ENCODE measurements around the gene ASIC1. TPM values are rescaled to one million over a fixed set of nuclear protein-coding genes. Genes with fewer than 3 reads are reported as not detected.

The ASIC1 gene
- polyA plus RNA-seq, 3 donors: not detected

GRCh38 chr12:50066402-50066801 is 9.0 kb downstream of the ASIC1 start:
- peaks cover 21 to 38% (median 29%) of the 10 kb centered on the region in 3 donors for H3K27me3 Mint-ChIP-seq (ENCODE audit: low read depth in 3 of 3)
- Histone ChIP-seq H3K36me3 (replicated peaks in 1 of 2; ENCODE audit: control insufficient read depth in 1 of 2, insufficient read depth in 2 of 2, low read length in 2 of 2) (no peaks in the 10 kb centered on the region), H3K4me3 (replicated peaks in 1 of 3; ENCODE audit: low read depth in 2 of 3, low read length in 3 of 3) (no peak overlapping the region), H3K9ac (ENCODE audit: insufficient read depth, low read length, poor library complexity, severe bottlenecking) (no peak overlapping the region), H3K4me1 (ENCODE audit: control insufficient read depth in 1 of 2, insufficient read depth in 2 of 2, low read length in 2 of 2) (peaks cover 0 to 15% of the 10 kb centered on the region in 2 donors), H3K27me3 (ENCODE audit: control insufficient read depth in 2 of 2, insufficient read depth in 2 of 2, low read length in 2 of 2) (peaks cover 0 to 17% of the 10 kb centered on the region in 2 donors), H3K79me2 (ENCODE audit: insufficient read depth, low read length) (no peaks in the 10 kb centered on the region), H2AFZ (ENCODE audit: insufficient read depth, low read depth, low read length, poor library complexity, severe bottlenecking) (no peak overlapping the region), H3K27ac (ENCODE audit: low read depth in 1 of 2, low read length in 2 of 2) (no peak overlapping the region), H4K20me1 (ENCODE audit: insufficient read depth, low read length) (no peaks in the 10 kb centered on the region), H3K9me3 (replicated peaks in 1 of 2; ENCODE audit: control insufficient read depth in 1 of 2, insufficient read depth in 1 of 2, low read length in 2 of 2) (no peaks in the 10 kb centered on the region), H3K4me2 (replicated peaks; ENCODE audit: extremely low read depth, low read length, poor library complexity, severe bottlenecking) (no peak overlapping the region)
- peaks cover 0 to under 1% (median 0%) of the 10 kb centered on the region in 7 donors for H3K9me3 Mint-ChIP-seq
- TF ChIP-seq CTCF (IDR thresholded peaks at IDR 0.05): no peak
- H3K27ac Mint-ChIP-seq: no peak overlapping the region
- peak; percentile 36 to 71 (median 41) for DNase-seq
- intact Hi-C loops (cut with micrococcal nuclease): no loop called here
- H3K36me3 Mint-ChIP-seq: no peaks in the 10 kb centered on the region
- WGBS (ENCODE audit: insufficient coverage): 72% methylated on average over 4 of the region's 5 CpGs
- H3K4me3 Mint-ChIP-seq: no peak overlapping the region
- H3K4me1 Mint-ChIP-seq: peaks cover 11% of the 10 kb centered on the region

- H3K79me2 ChIP-seq (ENCODE audit: insufficient read depth, low read length): no peaks in the 10 kb centered on the region
- H3K4me3 Mint-ChIP-seq: no peak overlapping the region
- H3K27me3 ChIP-seq (ENCODE audit: control insufficient read depth in 2 of 2, insufficient read depth in 2 of 2, low read length in 2 of 2): peaks cover 0 to 8% of the 10 kb centered on the region in 2 donors
- peaks cover 10% of the 10 kb centered on the region for H3K4me1 Mint-ChIP-seq
- intact Hi-C loops (cut with micrococcal nuclease): no loop called here
- no peak overlapping the region for H2AFZ ChIP-seq (ENCODE audit: insufficient read depth, low read depth, low read length, poor library complexity, severe bottlenecking)
- H4K20me1 ChIP-seq (ENCODE audit: insufficient read depth, low read length): no peaks in the 10 kb centered on the region
- no peak overlapping the region for H3K9ac ChIP-seq (ENCODE audit: insufficient read depth, low read length, poor library complexity, severe bottlenecking)
- TF ChIP-seq CTCF (IDR thresholded peaks at IDR 0.05): no peak
- H3K27me3 Mint-ChIP-seq (ENCODE audit: low read depth in 3 of 3): peaks cover 12 to 26% (median 14%) of the 10 kb centered on the region in 3 donors
- H3K36me3 ChIP-seq (replicated peaks in 1 of 2; ENCODE audit: control insufficient read depth in 1 of 2, insufficient read depth in 2 of 2, low read length in 2 of 2): no peaks in the 10 kb centered on the region
- peak overlapping the region in 1 of 7 donors; percentile 36 for H3K27ac Mint-ChIP-seq
- H3K4me3 ChIP-seq (replicated peaks in 1 of 3; ENCODE audit: low read depth in 2 of 3, low read length in 3 of 3): no peak overlapping the region
- no peaks in the 10 kb centered on the region for H3K9me3 ChIP-seq (replicated peaks in 1 of 2; ENCODE audit: control insufficient read depth in 1 of 2, insufficient read depth in 1 of 2, low read length in 2 of 2)
- H3K4me2 ChIP-seq (replicated peaks; ENCODE audit: extremely low read depth, low read length, poor library complexity, severe bottlenecking): no peak overlapping the region
- peaks cover 0 to 2% (median 0%) of the 10 kb centered on the region in 7 donors for H3K9me3 Mint-ChIP-seq
- no CpG with 5 or more reads among the region's 5 CpGs for WGBS (ENCODE audit: insufficient coverage)
- DNase-seq: no peak
- H3K36me3 Mint-ChIP-seq: no peaks in the 10 kb centered on the region
- H3K4me1 ChIP-seq (ENCODE audit: control insufficient read depth in 1 of 2, insufficient read depth in 2 of 2, low read length in 2 of 2): peaks cover 0 to 15% of the 10 kb centered on the region in 2 donors
- H3K27ac ChIP-seq (ENCODE audit: low read depth in 1 of 2, low read length in 2 of 2): no peak overlapping the region
These were observed 11.7 kb downstream of the ASIC1 start for GRCh38 chr12:50069069-50069468.

Measured in CD14-positive monocyte (primary cell).